ENCODE data around the gene PDE4B.

The PDE4B gene

GRCh38 chr1:66266350-66266749, 473.7 kb downstream of the PDE4B start:
- no peak for DNase-seq (ENCODE audit: low read depth)

- DNase-seq (ENCODE audit: low read depth): no peak
Observed at GRCh38 chr1:66266756-66267155, 474.1 kb downstream of the PDE4B start.

- no peak for DNase-seq (ENCODE audit: low read depth)
Observed at GRCh38 chr1:66267201-66267940, 474.7 kb downstream of the PDE4B start.

- DNase-seq (ENCODE audit: low read depth): no peak
Observed at GRCh38 chr1:66269222-66269621, 476.5 kb downstream of the PDE4B start.

GRCh38 chr1:66270119-66270812, 477.6 kb downstream of the PDE4B start:
- no peak for DNase-seq (ENCODE audit: low read depth)

- DNase-seq (ENCODE audit: low read depth): no peak
Observed at GRCh38 chr1:66271216-66271903, 478.7 kb downstream of the PDE4B start.

GRCh38 chr1:66271904-66272254, 479.2 kb downstream of the PDE4B start:
- DNase-seq (ENCODE audit: low read depth): no peak

GRCh38 chr1:66273656-66274055, 481.0 kb downstream of the PDE4B start:
- no peak for DNase-seq (ENCODE audit: low read depth)

- DNase-seq (ENCODE audit: low read depth): no peak
Observed at GRCh38 chr1:66274634-66275033, 481.9 kb downstream of the PDE4B start.

GRCh38 chr1:66275083-66275482, 482.4 kb downstream of the PDE4B start:
- DNase-seq (ENCODE audit: low read depth): no peak

GRCh38 chr1:66275601-66276023, 482.9 kb downstream of the PDE4B start:
- no peak for DNase-seq (ENCODE audit: low read depth)

- DNase-seq (ENCODE audit: low read depth): no peak
Observed at GRCh38 chr1:66276218-66276617, 483.5 kb downstream of the PDE4B start.

- no peak for DNase-seq (ENCODE audit: low read depth)
Observed at GRCh38 chr1:66278260-66279021, 485.7 kb downstream of the PDE4B start.

- no peak for DNase-seq (ENCODE audit: low read depth)
Observed at GRCh38 chr1:66281808-66282207, 489.1 kb downstream of the PDE4B start.

- DNase-seq (ENCODE audit: low read depth): no peak
Observed at GRCh38 chr1:66282343-66282852, 489.7 kb downstream of the PDE4B start.

GRCh38 chr1:66282891-66283621, 490.4 kb downstream of the PDE4B start:
- DNase-seq (ENCODE audit: low read depth): no peak

GRCh38 chr1:66283622-66284041, 490.9 kb downstream of the PDE4B start:
- no peak for DNase-seq (ENCODE audit: low read depth)

- DNase-seq (ENCODE audit: low read depth): no peak
Observed at GRCh38 chr1:66284746-66285145, 492.1 kb downstream of the PDE4B start.

GRCh38 chr1:66285618-66286270, 493.0 kb downstream of the PDE4B start:
- DNase-seq (ENCODE audit: low read depth): no peak

GRCh38 chr1:66286307-66286706, 493.6 kb downstream of the PDE4B start:
- no peak for DNase-seq (ENCODE audit: low read depth)

- DNase-seq (ENCODE audit: low read depth): no peak
Observed at GRCh38 chr1:66288048-66288447, 495.4 kb downstream of the PDE4B start.
